Ishikawa (cell line): Measurements from ENCODE around the gene PPP6R3.

ENCODE experiments used
- CEBPB ChIP-seq: IDR thresholded peaks from 2 replicates; pipeline ENCODE4 v1.6.1; 2012
- CREB1 ChIP-seq: IDR thresholded peaks from 2 replicates; pipeline ENCODE4 v1.6.1; 2012; ENCODE audit warnings: low read depth
- EGR1 ChIP-seq: IDR thresholded peaks from 2 replicates; pipeline ENCODE4 v1.6.1; 2012
- EP300 ChIP-seq: IDR thresholded peaks from 2 replicates; pipeline ENCODE4 v1.6.1; 2012; ENCODE audit warnings: borderline replicate concordance
- FOXM1 ChIP-seq: IDR thresholded peaks from 2 replicates; pipeline ENCODE4 v1.6.1; 2012; ENCODE audit warnings: low read depth, borderline replicate concordance
- NFIC ChIP-seq: IDR thresholded peaks from 2 replicates; pipeline ENCODE4 v1.6.1; 2012
- RAD21 ChIP-seq: IDR thresholded peaks from 2 replicates; pipeline ENCODE4 v1.6.1; 2012; ENCODE audit warnings: low read depth
- TAF1 ChIP-seq: IDR thresholded peaks from 2 replicates; pipeline ENCODE4 v1.6.1; 2012; ENCODE audit warnings: low read depth, mild to moderate bottlenecking
- TCF12 ChIP-seq: IDR thresholded peaks from 2 replicates; pipeline ENCODE4 v1.6.1; 2012; ENCODE audit warnings: low read depth
- TEAD4 ChIP-seq: IDR thresholded peaks from 2 replicates; pipeline ENCODE4 v1.6.1; 2012
- YY1 ChIP-seq: IDR thresholded peaks from 2 replicates; pipeline ENCODE4 v1.6.1; 2012; ENCODE audit warnings: low read depth
- ZBTB7A ChIP-seq: IDR thresholded peaks from 2 replicates; pipeline ENCODE4 v1.6.1; 2012; ENCODE audit warnings: low read depth
- TF ChIP-seq, protein P1 (sequence below): IDR thresholded peaks from 2 replicates; pipeline ENCODE4 v1.6.1; 2012
- TF ChIP-seq, protein P2 (sequence below): IDR thresholded peaks from 2 replicates; pipeline ENCODE4 v1.6.1; 2012; ENCODE audit warnings: low read depth, mild to moderate bottlenecking
- TF ChIP-seq, protein P3 (sequence below): IDR thresholded peaks from 2 replicates; pipeline ENCODE4 v1.6.1; 2012

PPP6R3 gene

GRCh38 chr11:68533945-68534344 is 73.4 kb downstream of the PPP6R3 start:
- TF ChIP-seq TEAD4 = no peak
- no peak for TF ChIP-seq EGR1
- no peak for TF ChIP-seq CREB1
- TF ChIP-seq, protein P1, sequence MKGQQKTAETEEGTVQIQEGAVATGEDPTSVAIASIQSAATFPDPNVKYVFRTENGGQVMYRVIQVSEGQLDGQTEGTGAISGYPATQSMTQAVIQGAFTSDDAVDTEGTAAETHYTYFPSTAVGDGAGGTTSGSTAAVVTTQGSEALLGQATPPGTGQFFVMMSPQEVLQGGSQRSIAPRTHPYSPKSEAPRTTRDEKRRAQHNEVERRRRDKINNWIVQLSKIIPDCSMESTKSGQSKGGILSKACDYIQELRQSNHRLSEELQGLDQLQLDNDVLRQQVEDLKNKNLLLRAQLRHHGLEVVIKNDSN = no peak
- TF ChIP-seq RAD21 = no peak
- TF ChIP-seq, protein P2, sequence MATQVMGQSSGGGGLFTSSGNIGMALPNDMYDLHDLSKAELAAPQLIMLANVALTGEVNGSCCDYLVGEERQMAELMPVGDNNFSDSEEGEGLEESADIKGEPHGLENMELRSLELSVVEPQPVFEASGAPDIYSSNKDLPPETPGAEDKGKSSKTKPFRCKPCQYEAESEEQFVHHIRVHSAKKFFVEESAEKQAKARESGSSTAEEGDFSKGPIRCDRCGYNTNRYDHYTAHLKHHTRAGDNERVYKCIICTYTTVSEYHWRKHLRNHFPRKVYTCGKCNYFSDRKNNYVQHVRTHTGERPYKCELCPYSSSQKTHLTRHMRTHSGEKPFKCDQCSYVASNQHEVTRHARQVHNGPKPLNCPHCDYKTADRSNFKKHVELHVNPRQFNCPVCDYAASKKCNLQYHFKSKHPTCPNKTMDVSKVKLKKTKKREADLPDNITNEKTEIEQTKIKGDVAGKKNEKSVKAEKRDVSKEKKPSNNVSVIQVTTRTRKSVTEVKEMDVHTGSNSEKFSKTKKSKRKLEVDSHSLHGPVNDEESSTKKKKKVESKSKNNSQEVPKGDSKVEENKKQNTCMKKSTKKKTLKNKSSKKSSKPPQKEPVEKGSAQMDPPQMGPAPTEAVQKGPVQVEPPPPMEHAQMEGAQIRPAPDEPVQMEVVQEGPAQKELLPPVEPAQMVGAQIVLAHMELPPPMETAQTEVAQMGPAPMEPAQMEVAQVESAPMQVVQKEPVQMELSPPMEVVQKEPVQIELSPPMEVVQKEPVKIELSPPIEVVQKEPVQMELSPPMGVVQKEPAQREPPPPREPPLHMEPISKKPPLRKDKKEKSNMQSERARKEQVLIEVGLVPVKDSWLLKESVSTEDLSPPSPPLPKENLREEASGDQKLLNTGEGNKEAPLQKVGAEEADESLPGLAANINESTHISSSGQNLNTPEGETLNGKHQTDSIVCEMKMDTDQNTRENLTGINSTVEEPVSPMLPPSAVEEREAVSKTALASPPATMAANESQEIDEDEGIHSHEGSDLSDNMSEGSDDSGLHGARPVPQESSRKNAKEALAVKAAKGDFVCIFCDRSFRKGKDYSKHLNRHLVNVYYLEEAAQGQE = no peak
- no peak for TF ChIP-seq TAF1
- no peak for TF ChIP-seq TCF12
- no peak for TF ChIP-seq ZBTB7A
- no peak for TF ChIP-seq CEBPB
- TF ChIP-seq NFIC = no peak
- TF ChIP-seq YY1 = no peak
- TF ChIP-seq EP300 = no peak

DNA sequence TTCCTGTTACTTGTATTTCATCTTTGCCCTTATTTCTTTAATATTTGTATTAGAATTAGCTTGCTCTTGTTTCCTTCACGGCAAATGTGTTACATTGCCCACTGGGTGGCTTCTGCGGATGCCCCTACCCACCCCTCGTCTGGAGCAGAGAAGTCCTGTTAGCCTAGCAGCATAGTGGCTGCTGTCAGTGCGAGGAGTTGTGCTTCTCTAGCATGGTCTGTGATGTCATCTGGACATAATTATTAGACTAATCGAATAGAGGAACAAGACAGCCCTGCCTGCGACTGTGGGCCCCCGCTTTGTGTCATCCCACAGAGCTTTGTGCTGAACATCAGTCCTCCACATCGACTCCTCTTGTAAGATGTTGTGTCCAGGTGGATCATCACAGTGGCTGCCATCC is 74.5 kb downstream of the PPP6R3 start:
- TF ChIP-seq NFIC (no peak), FOXM1 (no peak), TEAD4 (no peak), ZBTB7A (no peak), YY1 (no peak), RAD21 (no peak), TAF1 (no peak), CEBPB (no peak), TCF12 (no peak)
- TF ChIP-seq, protein P2 = no peak
- TF ChIP-seq, protein P1 = no peak
- TF ChIP-seq, protein P3, sequence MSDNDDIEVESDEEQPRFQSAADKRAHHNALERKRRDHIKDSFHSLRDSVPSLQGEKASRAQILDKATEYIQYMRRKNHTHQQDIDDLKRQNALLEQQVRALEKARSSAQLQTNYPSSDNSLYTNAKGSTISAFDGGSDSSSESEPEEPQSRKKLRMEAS = no peak

- TF ChIP-seq FOXM1 = no peak
These were observed 76.2 kb downstream of the PPP6R3 start for GRCh38 chr11:68536706-68537105.

DNA sequence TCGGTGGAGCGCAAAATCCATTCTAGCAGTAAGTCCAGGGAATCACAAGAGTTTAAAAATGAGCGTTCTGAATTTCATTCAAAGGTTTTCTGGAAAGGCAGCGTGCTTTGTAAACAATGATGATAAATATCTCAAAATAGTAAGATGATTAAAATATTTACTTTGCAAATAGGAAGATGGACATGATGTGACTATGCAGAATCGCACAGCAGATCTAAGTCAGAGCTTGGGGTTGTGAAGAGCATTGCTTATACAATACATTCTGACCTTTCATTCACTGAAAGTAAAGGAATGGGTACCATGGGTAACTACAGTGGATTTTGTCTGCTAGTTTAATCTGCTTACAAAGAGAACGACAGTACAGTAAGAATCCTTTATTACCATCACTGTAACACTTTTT is 77.5 kb downstream of the PPP6R3 start:
- TF ChIP-seq, protein P1 = no peak
- TF ChIP-seq EP300 (no peak), ZBTB7A (no peak), FOXM1 (no peak), TAF1 (no peak), CEBPB (no peak)
- TF ChIP-seq, protein P2 = no peak
- TF ChIP-seq, protein P3 = no peak

- TF ChIP-seq FOXM1 (no peak), TCF12 (no peak), EP300 (no peak), TAF1 (no peak), EGR1 (no peak), CEBPB (no peak), RAD21 (no peak), CREB1 (no peak), YY1 (no peak), TEAD4 (no peak), NFIC (no peak), ZBTB7A (no peak)
- TF ChIP-seq, protein P1 = no peak
- TF ChIP-seq, protein P2 = no peak
- TF ChIP-seq, protein P3 = no peak
These were observed 78.8 kb downstream of the PPP6R3 start for GRCh38 chr11:68539395-68539794.
